D721Med (cell line): Measurements from ENCODE around the gene PLA2R1.

ENCODE experiments used
- DNase-seq: peaks from one replicate; pipeline ENCODE4 v3.0.0; 2011; ENCODE audit warnings: low spot score; ENCODE audit not compliant: insufficient read length
- FAIRE-seq: peaks from 2 replicates; lab custom pipeline; 2011; peaks lifted over from hg19 to GRCh38; lab: Jason Lieb, UNC
- TF ChIP-seq, protein P1 (sequence below): IDR thresholded peaks from 2 replicates; pipeline ENCODE4 v1.5.1; 2012; ENCODE audit warnings: mild to moderate bottlenecking, control low read depth; ENCODE audit not compliant: insufficient read depth; ENCODE audit errors: missing control alignments

Gene PLA2R1

GRCh38 chr2:160014227-160014626, 48.2 kb downstream of the PLA2R1 start:
- FAIRE-seq = no peak
- TF ChIP-seq, protein P1, sequence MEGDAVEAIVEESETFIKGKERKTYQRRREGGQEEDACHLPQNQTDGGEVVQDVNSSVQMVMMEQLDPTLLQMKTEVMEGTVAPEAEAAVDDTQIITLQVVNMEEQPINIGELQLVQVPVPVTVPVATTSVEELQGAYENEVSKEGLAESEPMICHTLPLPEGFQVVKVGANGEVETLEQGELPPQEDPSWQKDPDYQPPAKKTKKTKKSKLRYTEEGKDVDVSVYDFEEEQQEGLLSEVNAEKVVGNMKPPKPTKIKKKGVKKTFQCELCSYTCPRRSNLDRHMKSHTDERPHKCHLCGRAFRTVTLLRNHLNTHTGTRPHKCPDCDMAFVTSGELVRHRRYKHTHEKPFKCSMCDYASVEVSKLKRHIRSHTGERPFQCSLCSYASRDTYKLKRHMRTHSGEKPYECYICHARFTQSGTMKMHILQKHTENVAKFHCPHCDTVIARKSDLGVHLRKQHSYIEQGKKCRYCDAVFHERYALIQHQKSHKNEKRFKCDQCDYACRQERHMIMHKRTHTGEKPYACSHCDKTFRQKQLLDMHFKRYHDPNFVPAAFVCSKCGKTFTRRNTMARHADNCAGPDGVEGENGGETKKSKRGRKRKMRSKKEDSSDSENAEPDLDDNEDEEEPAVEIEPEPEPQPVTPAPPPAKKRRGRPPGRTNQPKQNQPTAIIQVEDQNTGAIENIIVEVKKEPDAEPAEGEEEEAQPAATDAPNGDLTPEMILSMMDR = no peak
- DNase-seq = no peak

DNA sequence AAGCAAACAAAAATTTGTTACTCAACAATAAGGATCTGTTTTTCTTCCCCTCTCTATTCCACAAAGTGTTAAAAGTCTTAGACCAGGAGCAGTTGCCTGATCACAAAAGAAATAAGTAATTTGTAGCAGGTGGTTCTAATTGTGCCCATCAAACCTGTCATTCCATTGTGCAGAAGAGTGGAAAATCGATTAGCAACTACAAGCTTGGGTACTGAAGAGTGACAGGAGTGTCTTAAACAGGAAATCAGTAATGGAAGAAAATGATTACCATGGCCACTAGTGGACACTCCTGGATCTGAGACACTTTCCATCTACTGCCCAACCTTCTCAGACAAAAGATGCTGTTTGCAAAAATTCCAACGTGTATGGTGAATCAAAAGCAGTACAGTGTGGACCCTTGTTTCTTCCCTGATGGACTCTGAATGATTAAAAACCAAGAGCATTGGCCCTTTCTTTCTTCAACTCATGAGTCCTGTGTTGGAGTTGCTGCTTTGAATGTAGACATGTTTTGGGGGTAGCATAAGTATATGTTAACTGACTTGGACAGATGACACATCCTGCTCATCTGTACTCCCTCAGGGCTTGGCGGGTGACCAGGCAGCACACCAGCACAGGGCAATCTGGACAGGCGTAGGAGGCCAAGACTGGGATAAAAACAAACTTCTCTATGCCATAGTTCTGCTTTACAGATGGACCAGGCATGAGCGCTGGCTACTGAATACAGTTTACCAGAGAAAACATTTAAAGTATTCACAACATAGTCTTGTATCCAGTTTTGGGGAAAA, 51.9 kb downstream of the PLA2R1 start:
- DNase-seq (no peak), FAIRE-seq (no peak)
- TF ChIP-seq, protein P1 = no peak

GRCh38 chr2:160007111-160007510, 55.3 kb downstream of the PLA2R1 start:
- TF ChIP-seq, protein P1 = no peak
- DNase-seq (no peak), FAIRE-seq (no peak)

- DNase-seq = no peak
- no peak for FAIRE-seq
- TF ChIP-seq, protein P1 = no peak
Observed at GRCh38 chr2:160006475-160006874, 55.9 kb downstream of the PLA2R1 start.

DNA sequence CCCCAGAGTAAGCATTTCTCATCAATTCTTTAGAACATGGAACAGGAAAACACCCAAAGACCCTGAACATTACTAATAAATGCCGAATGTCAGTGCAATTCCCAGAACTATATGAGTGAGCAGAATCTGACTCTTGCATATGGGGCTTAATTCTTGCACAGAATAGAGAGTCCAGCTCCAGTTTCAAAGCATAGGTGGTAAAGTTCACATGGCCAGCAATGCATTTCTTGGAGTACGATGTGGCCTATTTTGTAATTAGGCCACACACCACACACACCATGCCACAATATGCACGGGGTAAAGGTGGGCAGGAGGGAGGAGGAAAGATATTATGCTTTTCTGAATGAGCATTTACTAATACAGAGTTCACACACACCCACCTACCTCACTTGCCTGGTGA, 56.5 kb downstream of the PLA2R1 start:
- FAIRE-seq = no peak
- TF ChIP-seq, protein P1 = no peak
- DNase-seq = no peak

DNA sequence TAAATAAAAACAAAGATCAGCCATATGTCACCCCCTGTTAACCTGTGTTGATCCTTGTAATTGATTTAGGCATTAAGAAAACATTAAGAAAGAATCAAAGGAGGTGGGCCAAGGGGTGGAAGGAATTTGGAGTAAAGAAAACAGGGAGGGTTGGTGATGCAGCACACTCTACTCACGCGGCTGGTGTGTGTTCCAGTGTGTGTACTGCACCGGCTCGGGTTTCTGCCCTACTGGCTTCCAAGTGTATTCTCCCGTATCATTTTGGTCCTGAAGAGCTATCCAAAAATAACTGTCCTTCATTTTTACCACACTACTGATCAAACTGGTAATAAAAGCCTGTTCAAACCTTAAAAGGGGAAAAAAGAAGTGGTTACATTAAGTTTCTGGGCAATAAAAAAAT, 56.9 kb downstream of the PLA2R1 start:
- FAIRE-seq (no peak), DNase-seq (no peak)
- TF ChIP-seq, protein P1 = no peak

GRCh38 chr2:159998961-159999360, 63.5 kb downstream of the PLA2R1 start:
- FAIRE-seq = no peak
- DNase-seq = no peak
- TF ChIP-seq, protein P1 = peak; percentile 5
